Measurements from ENCODE around the gene FZR1. TPM values are rescaled to one million over a fixed set of nuclear protein-coding genes. Genes with fewer than 3 reads are reported as not detected.

The FZR1 gene
- total RNA-seq, 1 experiment from 2014 or later: 51.4 TPM

DNA sequence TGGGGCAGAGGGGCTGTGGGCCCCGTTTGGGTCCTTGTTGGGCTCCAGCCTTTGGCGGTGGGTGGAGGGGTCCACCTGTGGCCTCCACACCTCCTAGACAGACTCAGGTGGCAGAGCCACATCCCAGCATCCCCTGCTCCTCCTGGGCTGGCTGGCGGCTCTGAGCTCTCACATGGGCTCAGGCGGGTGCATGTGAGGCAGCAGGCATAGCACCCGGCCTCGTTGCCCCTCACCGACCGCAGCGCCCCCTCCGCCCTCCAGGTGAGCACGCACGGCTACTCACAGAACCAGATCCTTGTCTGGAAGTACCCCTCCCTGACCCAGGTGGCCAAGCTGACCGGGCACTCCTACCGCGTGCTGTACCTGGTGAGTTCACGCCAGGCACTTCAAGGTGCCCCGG is 26.9 kb downstream of the FZR1 start:
- H4K91ac ChIP-seq (ENCODE audit: insufficient read length, low read depth, low read length): no peak overlapping the region
- Mint-ChIP-seq H3K4me3 (no peak overlapping the region), H3K4me1 (no peaks in the 10 kb centered on the region), H3K36me3 (ENCODE audit: insufficient read depth in 1 of 3, low read depth in 3 of 3) (peaks cover 17 to 44% (median 44%) of the 10 kb centered on the region in 3 experiments; a peak in 6 of 7 replicates), H3K9me3 (no peaks in the 10 kb centered on the region), H3K27me3 (ENCODE audit: low read depth) (no peaks in the 10 kb centered on the region; the same call in 1 of the 2 replicates), H3K27ac (no peak overlapping the region; a peak in 1 of 7 replicates)
- H4K20me1 ChIP-seq (ENCODE audit: control insufficient read depth, insufficient read depth, insufficient read length): no peaks in the 10 kb centered on the region
- H3K4ac ChIP-seq (ENCODE audit: low read depth, low read length): no peak overlapping the region
- no peak overlapping the region for H3K56ac ChIP-seq (ENCODE audit: insufficient read length, low read depth, low read length)
- no peak overlapping the region for H3K18ac ChIP-seq (ENCODE audit: insufficient read length, low read depth, low read length)
- H2BK15ac ChIP-seq (ENCODE audit: low read depth, low read length): no peak overlapping the region
- H3K9ac ChIP-seq (ENCODE audit: extremely low read depth, insufficient read length, low read length): no peak overlapping the region
- no peaks in the 10 kb centered on the region for H3K79me2 ChIP-seq (ENCODE audit: insufficient read depth, low read length)
- H4K5ac ChIP-seq (ENCODE audit: insufficient read length, low read depth, low read length): no peak overlapping the region
- H4K8ac ChIP-seq (replicated peaks; ENCODE audit: insufficient read length, low read depth, low read length): no peak overlapping the region
- no peaks in the 10 kb centered on the region for H3K79me1 ChIP-seq (ENCODE audit: insufficient read depth, low read depth, low read length, poor library complexity, severe bottlenecking)
- H3T11ph ChIP-seq (ENCODE audit: low read length): no peak overlapping the region
- no peak overlapping the region for H2AK5ac ChIP-seq (ENCODE audit: insufficient read length, low read length)
- H2BK5ac ChIP-seq (ENCODE audit: insufficient read length, low read length): no peak overlapping the region
- H3K14ac ChIP-seq (ENCODE audit: insufficient read depth, low read length): no peak overlapping the region
- no peak overlapping the region for H3K4me2 ChIP-seq (ENCODE audit: insufficient read depth, insufficient read length, low read length)
- no peak overlapping the region for H2AFZ ChIP-seq (ENCODE audit: low read length)
- no peak overlapping the region for H3K27ac ChIP-seq (ENCODE audit: insufficient read length, low read depth, low read length)
- TF ChIP-seq, protein P1, sequence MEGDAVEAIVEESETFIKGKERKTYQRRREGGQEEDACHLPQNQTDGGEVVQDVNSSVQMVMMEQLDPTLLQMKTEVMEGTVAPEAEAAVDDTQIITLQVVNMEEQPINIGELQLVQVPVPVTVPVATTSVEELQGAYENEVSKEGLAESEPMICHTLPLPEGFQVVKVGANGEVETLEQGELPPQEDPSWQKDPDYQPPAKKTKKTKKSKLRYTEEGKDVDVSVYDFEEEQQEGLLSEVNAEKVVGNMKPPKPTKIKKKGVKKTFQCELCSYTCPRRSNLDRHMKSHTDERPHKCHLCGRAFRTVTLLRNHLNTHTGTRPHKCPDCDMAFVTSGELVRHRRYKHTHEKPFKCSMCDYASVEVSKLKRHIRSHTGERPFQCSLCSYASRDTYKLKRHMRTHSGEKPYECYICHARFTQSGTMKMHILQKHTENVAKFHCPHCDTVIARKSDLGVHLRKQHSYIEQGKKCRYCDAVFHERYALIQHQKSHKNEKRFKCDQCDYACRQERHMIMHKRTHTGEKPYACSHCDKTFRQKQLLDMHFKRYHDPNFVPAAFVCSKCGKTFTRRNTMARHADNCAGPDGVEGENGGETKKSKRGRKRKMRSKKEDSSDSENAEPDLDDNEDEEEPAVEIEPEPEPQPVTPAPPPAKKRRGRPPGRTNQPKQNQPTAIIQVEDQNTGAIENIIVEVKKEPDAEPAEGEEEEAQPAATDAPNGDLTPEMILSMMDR (conservative IDR thresholded peaks at IDR 0.05): no peak
- no peaks in the 10 kb centered on the region for H3K27me3 ChIP-seq (ENCODE audit: insufficient read depth, low read length)
- H2BK20ac ChIP-seq (ENCODE audit: low read depth, low read length, poor library complexity, severe bottlenecking): no peak overlapping the region
- no CpG with 5 or more reads among the region's 17 CpGs for WGBS (ENCODE audit: extremely low coverage, insufficient read length, low lambda C conversion rate)
- no peak overlapping the region for H2BK120ac ChIP-seq (ENCODE audit: low read depth, low read length, poor library complexity, severe bottlenecking)
- H3K4me1 ChIP-seq (ENCODE audit: insufficient read depth, low read length): no peaks in the 10 kb centered on the region
- H3K9me3 ChIP-seq (ENCODE audit: control insufficient read depth, low read depth, low read length): no peaks in the 10 kb centered on the region
- H3K23me2 ChIP-seq (ENCODE audit: insufficient read length, low read depth, low read length, poor library complexity, severe bottlenecking): no peaks in the 10 kb centered on the region
- no peak overlapping the region for H3K23ac ChIP-seq (ENCODE audit: insufficient read length, low read depth, low read length)
- H2BK12ac ChIP-seq (ENCODE audit: insufficient read length, low read depth, low read length): no peak overlapping the region
- no peak for DNase-seq

Data from H9 (cell line).